WTC11 (cell line): ENCODE data around the gene P2RX2. TPM values are rescaled to one million over a fixed set of nuclear protein-coding genes. Genes with fewer than 3 reads are reported as not detected.
A peak's percentile ranks its signal among the peaks of the same experiment; 100 is the strongest.

ENCODE experiments used
- ATAC-seq: fragments of 200-7000 bp; cut with Tn5 transposase; 2 replicates; pipeline ENCODE4 v1.10.0; 2021; ENCODE audit warnings: mild to moderate bottlenecking, moderate library complexity
- CTCF ChIA-PET: fragments of 300-600 bp; sonication (Branson Sonifier 250); formaldehyde crosslinking; loops from one replicate; lab custom pipeline; 2021; ENCODE audit warnings: antibody characterized with exemption; lab: Charles Lee
- POLR2A ChIA-PET: fragments of 350-600 bp; sonication (Branson Sonifier 250); formaldehyde crosslinking; loops from one replicate; lab custom pipeline; 2021; ENCODE audit warnings: antibody characterized with exemption; lab: Charles Lee
- DNase-seq: peaks from one replicate; pipeline ENCODE4 v3.0.0; 2021; ENCODE audit warnings: low spot score
- H3K27ac Mint-ChIP-seq: 2 replicates; pipeline ENCODE4 v1.8.0; 2021; ENCODE audit warnings: mixed read lengths
- H3K27me3 Mint-ChIP-seq: 2 replicates; pipeline ENCODE4 v1.8.0; 2021; ENCODE audit warnings: low read depth, mild to moderate bottlenecking, moderate library complexity, mixed read lengths
- H3K36me3 Mint-ChIP-seq: 2 replicates; pipeline ENCODE4 v1.8.0; 2021; ENCODE audit warnings: mixed read lengths
- H3K4me1 Mint-ChIP-seq: 2 replicates; pipeline ENCODE4 v1.8.0; 2022; ENCODE audit warnings: mixed read lengths
- H3K4me3 Mint-ChIP-seq: 2 replicates; pipeline ENCODE4 v1.8.0; 2021; ENCODE audit warnings: mild to moderate bottlenecking, moderate library complexity, mixed read lengths
- H3K9me3 Mint-ChIP-seq: 2 replicates; pipeline ENCODE4 v1.8.0; 2021; ENCODE audit warnings: mixed read lengths
- ATF1 ChIP-seq: sonication (generic); formaldehyde crosslinking; IDR thresholded peaks from 2 replicates; pipeline ENCODE4 v1.8.1; 2023; ENCODE audit warnings: mild to moderate bottlenecking, moderate library complexity, missing genetic modification reagents
- CBFB ChIP-seq: sonication (generic); formaldehyde crosslinking; IDR thresholded peaks from 2 replicates; pipeline ENCODE4 v1.8.1; 2022; ENCODE audit warnings: mild to moderate bottlenecking, low read depth, missing genetic modification reagents
- ELF4 ChIP-seq: sonication (generic); formaldehyde crosslinking; IDR thresholded peaks from 2 replicates; pipeline ENCODE4 v1.8.1; 2022; ENCODE audit warnings: low read depth, mild to moderate bottlenecking, moderate library complexity, missing genetic modification reagents
- NFATC4 ChIP-seq: fragments of 250-450 bp; sonication (Bioruptor Pico); IDR thresholded peaks from 2 replicates; pipeline ENCODE4 v1.9.0; 2021; ENCODE audit warnings: mild to moderate bottlenecking
- NFYB ChIP-seq: sonication (generic); formaldehyde crosslinking; conservative IDR thresholded peaks from 2 replicates; pipeline ENCODE4 v1.8.0; 2022; ENCODE audit warnings: low read depth, missing genetic modification reagents
- NR3C1 ChIP-seq: sonication (generic); formaldehyde crosslinking; conservative IDR thresholded peaks from 2 replicates; pipeline ENCODE4 v1.8.1; 2023; ENCODE audit warnings: low read depth, mild to moderate bottlenecking, missing genetic modification reagents
- RELA ChIP-seq: sonication (generic); formaldehyde crosslinking; IDR thresholded peaks from 2 replicates; pipeline ENCODE4 v1.8.1; 2022; ENCODE audit warnings: missing genetic modification reagents, mild to moderate bottlenecking, borderline replicate concordance
- SMAD4 ChIP-seq: sonication (generic); formaldehyde crosslinking; IDR thresholded peaks from 2 replicates; pipeline ENCODE4 v1.8.0; 2022; ENCODE audit warnings: mild to moderate bottlenecking, missing genetic modification reagents
- SOX15 ChIP-seq: fragments of 250-450 bp; sonication (Bioruptor Pico); IDR thresholded peaks from 2 replicates; pipeline ENCODE4 v1.9.0; 2021; ENCODE audit warnings: mild to moderate bottlenecking
- TCF7 ChIP-seq: sonication (generic); formaldehyde crosslinking; IDR thresholded peaks from 2 replicates; pipeline ENCODE4 v1.8.0; 2022; ENCODE audit warnings: mild to moderate bottlenecking, low read depth, missing genetic modification reagents, moderate library complexity
- TP53 ChIP-seq: sonication (generic); formaldehyde crosslinking; IDR thresholded peaks from 2 replicates; pipeline ENCODE4 v1.8.1; 2023; ENCODE audit warnings: mild to moderate bottlenecking, missing genetic modification reagents
- total RNA-seq: library from RNA; stranded (reverse); gene quantifications from 3 replicates; pipeline ENCODE4 v1.2.3, GENCODE V29; 2021
- TF ChIP-seq, protein P1 (sequence below): fragments of 250-450 bp; sonication (Bioruptor Pico); conservative IDR thresholded peaks from 2 replicates; pipeline ENCODE4 v1.9.0; 2021; ENCODE audit warnings: mild to moderate bottlenecking
- TF ChIP-seq, protein P2 (sequence below): sonication (generic); formaldehyde crosslinking; IDR thresholded peaks from 2 replicates; pipeline ENCODE4 v1.8.0; 2023; ENCODE audit warnings: mild to moderate bottlenecking, missing genetic modification reagents
- TF ChIP-seq, protein P3 (sequence below): fragments of 250-450 bp; sonication (Bioruptor Pico); IDR thresholded peaks from 2 replicates; pipeline ENCODE4 v1.8.0; 2021; ENCODE audit warnings: mild to moderate bottlenecking

P2RX2 gene
- total RNA-seq, 1 experiment from 2014 or later, result 2.1 TPM

DNA sequence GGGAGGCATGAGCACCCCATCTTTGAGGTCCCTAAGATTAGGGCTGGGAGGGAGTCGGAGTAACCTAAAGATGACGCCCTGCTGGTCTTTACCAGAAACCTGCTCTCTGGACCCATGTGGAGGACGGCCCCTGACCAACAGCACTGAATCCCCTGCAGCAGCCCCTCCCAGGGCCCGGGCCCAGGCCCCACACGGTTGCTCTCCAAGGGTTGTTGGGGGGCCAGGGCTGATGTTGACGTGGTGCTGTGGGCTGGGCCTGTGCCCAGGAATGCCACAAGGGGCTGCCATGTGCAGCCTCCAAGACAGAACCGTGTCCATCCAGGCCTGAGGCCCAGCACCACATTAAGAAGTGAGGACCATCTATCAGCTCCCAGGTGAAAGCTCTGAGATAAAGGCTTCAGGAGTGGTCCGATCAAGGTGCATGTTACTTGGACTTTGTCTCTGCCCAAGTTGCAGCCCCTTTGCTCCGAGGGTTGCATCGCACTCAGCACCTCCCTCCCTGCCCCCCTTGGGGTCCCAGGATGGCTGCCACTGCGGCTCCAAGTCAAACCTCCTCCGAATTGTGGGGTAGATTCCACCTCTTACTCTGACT, 37.8 kb upstream of the P2RX2 start:
- no peak overlapping the region; the same call in 1 of the 2 replicates for H3K27ac Mint-ChIP-seq
- no peak overlapping the region for H3K4me3 Mint-ChIP-seq
- H3K27me3 Mint-ChIP-seq, result peaks cover 40% of the 10 kb centered on the region
- ChIA-PET POLR2A (no interaction called here), CTCF (interaction anchor here (1.3 to 3.0 kb wide), 3 partner anchors 19 to 166 kb away, joined by 4 to 17 read pairs (median 15); no protein-coding TSS in a partner anchor)
- peaks cover 5% of the 10 kb centered on the region for H3K4me1 Mint-ChIP-seq
- H3K36me3 Mint-ChIP-seq, result peaks cover 10% of the 10 kb centered on the region
- no peak for DNase-seq
- H3K9me3 Mint-ChIP-seq, result no peaks in the 10 kb centered on the region
- no peak for ATAC-seq
- TF ChIP-seq SOX15 (CRISPR knock-in tag) (no peak), NFYB (no peak), ATF1 (no peak)

DNA sequence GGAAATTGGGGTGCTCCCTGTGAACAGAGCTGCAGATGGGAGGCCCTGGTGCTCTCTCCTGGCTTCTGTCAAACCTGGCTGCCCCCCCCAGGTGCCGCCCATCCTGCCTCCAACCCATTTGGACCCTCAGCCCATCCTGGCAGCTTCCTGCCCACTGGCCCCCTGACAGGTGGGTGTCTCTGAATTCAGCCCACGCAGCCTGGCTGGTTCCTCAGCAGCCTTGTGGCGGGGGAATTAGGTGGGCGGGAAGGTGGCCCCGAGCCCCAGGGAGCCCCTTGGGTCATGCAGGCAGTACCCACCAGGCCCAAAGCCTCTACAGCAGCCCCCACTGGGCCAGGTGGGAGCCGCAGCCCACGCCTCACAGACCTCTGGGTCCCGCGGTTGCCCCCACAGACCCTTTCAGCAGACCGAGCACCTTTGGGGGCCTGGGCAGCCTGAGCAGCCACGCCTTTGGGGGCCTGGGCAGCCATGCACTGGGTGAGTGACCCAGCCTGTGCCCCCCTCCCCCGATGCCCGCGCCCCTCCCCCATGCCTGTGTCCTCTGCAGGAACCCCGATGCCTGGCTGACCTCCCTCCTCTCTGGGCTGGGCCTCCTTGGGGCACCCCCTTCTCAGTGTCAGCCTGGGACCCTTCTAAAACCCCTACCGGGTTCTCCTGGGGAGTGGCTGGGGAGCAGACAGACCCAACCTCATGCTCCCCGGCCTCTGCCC, 37.1 kb upstream of the P2RX2 start:
- peaks cover 8% of the 10 kb centered on the region for H3K36me3 Mint-ChIP-seq
- POLR2A ChIA-PET, result interaction anchor here (0.9 kb wide), 1 partner anchor 12 kb away, joined by 3 read pairs; no protein-coding TSS in a partner anchor
- DNase-seq, result no peak
- peaks cover 47% of the 10 kb centered on the region for H3K27me3 Mint-ChIP-seq
- ATAC-seq, result no peak; the same call in none of the 2 replicates
- H3K9me3 Mint-ChIP-seq, result no peaks in the 10 kb centered on the region
- H3K4me3 Mint-ChIP-seq, result peak overlapping the region; percentile 60
- CTCF ChIA-PET, result interaction anchor here (1.0 to 3.0 kb wide), 4 partner anchors 21 to 167 kb away, joined by 3 to 17 read pairs (median 10); no protein-coding TSS in a partner anchor
- peaks cover 5% of the 10 kb centered on the region for H3K4me1 Mint-ChIP-seq
- TF ChIP-seq SMAD4 (CRISPR knock-in tag) (no peak), RELA (CRISPR knock-in tag) (no peak), TCF7 (CRISPR knock-in tag) (no peak), NFATC4 (CRISPR knock-in tag) (no peak), CBFB (CRISPR knock-in tag) (no peak), SOX15 (CRISPR knock-in tag) (no peak), NR3C1 (CRISPR knock-in tag) (no peak), TP53 (CRISPR knock-in tag) (no peak)
- TF ChIP-seq, protein P1, sequence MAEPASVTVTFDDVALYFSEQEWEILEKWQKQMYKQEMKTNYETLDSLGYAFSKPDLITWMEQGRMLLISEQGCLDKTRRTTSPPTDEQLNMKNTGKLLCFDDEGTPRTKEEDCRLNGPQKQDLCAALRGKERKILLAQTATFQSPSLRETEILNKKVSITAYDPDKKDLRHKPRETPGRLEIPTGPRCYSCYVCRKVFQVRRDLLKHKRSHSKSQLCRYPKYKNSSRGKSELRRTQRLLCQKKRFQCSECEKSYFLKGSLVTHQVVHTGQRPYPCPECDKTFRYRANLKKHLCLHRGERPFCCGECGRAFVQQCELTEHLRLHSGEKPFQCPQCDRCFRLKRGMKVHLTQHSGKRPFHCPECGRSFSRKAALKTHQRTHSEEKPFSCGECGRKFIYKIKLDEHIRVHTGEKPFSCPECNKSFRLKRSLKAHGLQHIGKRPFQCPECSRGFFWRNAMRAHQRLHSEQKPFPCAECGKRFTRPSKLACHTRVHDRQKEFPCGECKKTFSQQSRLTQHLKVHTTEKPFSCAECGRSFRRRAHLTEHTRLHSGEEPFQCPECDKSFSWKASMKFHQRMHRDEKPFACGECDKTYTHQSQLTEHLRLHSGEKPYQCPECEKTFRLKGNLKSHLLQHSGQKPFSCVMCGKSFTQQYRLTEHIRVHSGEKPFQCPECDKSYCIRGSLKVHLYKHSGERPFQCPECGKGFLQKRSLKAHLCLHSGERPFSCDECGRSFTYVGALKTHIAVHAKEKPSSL (CRISPR knock-in tag), result no peak
- TF ChIP-seq, protein P2, sequence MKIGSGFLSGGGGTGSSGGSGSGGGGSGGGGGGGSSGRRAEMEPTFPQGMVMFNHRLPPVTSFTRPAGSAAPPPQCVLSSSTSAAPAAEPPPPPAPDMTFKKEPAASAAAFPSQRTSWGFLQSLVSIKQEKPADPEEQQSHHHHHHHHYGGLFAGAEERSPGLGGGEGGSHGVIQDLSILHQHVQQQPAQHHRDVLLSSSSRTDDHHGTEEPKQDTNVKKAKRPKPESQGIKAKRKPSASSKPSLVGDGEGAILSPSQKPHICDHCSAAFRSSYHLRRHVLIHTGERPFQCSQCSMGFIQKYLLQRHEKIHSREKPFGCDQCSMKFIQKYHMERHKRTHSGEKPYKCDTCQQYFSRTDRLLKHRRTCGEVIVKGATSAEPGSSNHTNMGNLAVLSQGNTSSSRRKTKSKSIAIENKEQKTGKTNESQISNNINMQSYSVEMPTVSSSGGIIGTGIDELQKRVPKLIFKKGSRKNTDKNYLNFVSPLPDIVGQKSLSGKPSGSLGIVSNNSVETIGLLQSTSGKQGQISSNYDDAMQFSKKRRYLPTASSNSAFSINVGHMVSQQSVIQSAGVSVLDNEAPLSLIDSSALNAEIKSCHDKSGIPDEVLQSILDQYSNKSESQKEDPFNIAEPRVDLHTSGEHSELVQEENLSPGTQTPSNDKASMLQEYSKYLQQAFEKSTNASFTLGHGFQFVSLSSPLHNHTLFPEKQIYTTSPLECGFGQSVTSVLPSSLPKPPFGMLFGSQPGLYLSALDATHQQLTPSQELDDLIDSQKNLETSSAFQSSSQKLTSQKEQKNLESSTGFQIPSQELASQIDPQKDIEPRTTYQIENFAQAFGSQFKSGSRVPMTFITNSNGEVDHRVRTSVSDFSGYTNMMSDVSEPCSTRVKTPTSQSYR (CRISPR knock-in tag), result no peak
- no peak overlapping the region for H3K27ac Mint-ChIP-seq

DNA sequence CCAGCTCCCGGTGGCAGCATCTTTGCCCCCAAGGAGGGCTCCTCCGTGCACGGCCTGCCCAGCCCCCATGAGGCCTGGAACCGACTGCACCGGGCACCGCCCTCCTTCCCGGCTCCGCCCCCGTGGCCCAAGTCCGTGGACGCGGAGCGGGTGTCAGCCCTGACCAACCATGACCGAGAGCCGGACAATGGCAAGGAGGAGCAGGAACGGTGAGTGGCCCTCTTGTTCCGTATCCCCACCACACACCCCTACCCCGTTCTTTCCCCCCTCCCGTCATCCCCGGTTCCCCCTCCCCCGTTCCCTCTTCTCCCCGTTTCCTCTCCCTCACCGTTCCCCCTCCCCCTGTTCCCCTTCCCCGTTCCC, 36.5 kb upstream of the P2RX2 start:
- POLR2A ChIA-PET, result interaction anchor here (0.9 kb wide), 1 partner anchor 13 kb away, joined by 3 read pairs; no protein-coding TSS in a partner anchor
- H3K27ac Mint-ChIP-seq, result no peak overlapping the region

More for the DNA sequence above, 36.5 kb upstream of the P2RX2 start:
- ATAC-seq (peak; percentile 51), DNase-seq (peak; percentile 61)
- Mint-ChIP-seq H3K36me3 (peaks cover 7% of the 10 kb centered on the region), H3K9me3 (no peaks in the 10 kb centered on the region), H3K4me3 (peak overlapping the region; percentile 60), H3K4me1 (peaks cover 5% of the 10 kb centered on the region), H3K27me3 (peaks cover 51% of the 10 kb centered on the region)
- CTCF ChIA-PET, result interaction anchor here (1.0 to 3.0 kb wide), 4 partner anchors 21 to 167 kb away, joined by 3 to 17 read pairs (median 10); no protein-coding TSS in a partner anchor
- TF ChIP-seq ELF4, result no peak
- TF ChIP-seq, protein P3, sequence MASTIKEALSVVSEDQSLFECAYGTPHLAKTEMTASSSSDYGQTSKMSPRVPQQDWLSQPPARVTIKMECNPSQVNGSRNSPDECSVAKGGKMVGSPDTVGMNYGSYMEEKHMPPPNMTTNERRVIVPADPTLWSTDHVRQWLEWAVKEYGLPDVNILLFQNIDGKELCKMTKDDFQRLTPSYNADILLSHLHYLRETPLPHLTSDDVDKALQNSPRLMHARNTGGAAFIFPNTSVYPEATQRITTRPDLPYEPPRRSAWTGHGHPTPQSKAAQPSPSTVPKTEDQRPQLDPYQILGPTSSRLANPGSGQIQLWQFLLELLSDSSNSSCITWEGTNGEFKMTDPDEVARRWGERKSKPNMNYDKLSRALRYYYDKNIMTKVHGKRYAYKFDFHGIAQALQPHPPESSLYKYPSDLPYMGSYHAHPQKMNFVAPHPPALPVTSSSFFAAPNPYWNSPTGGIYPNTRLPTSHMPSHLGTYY, result 0 out of 2 replicates have a peak, but pooled peaks have one; percentile 65
